Urothelium cell line (cell line): ENCODE data around the gene DAP.
A peak's percentile ranks its signal among the peaks of the same experiment; 100 is the strongest.

Source experiments
- DNase-seq: peaks from one replicate; pipeline ENCODE4 v3.0.0; 2011; ENCODE audit warnings: low spot score, mixed read lengths
- FAIRE-seq: peaks from 2 replicates; lab custom pipeline; 2011; peaks lifted over from hg19 to GRCh38; lab: Jason Lieb, UNC

Gene DAP

GRCh38 chr5:10761933-10762775 lies 1.1 kb upstream of the DAP start:
- DNase-seq = no peak
- no peak for FAIRE-seq

GRCh38 chr5:10760921-10761184 lies 181 bp downstream of the DAP start:
- FAIRE-seq = no peak
- no peak for DNase-seq

GRCh38 chr5:10760096-10760920 lies 726 bp downstream of the DAP start:
- DNase-seq (peak; percentile 74), FAIRE-seq (no peak)

DNA sequence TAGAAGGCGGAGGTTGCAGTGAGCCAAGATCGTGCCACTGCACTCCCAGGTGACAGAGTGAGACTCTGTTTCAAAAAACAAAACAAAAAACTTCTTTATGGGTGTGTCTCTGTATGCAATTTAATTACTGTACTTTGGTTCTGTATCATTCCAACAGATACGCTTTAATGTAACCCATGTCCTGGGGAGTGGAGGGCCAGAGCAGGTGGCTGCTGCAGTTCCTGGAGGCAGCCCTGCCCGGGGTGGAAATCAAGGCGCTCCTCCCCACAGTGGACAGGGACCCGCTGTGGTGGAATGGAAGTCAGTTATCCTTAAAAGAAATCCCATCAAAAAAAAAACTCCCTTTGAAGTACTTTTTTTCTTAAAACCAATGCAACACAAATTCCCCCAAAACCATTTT lies 1.9 kb downstream of the DAP start:
- DNase-seq (no peak), FAIRE-seq (no peak)

DNA sequence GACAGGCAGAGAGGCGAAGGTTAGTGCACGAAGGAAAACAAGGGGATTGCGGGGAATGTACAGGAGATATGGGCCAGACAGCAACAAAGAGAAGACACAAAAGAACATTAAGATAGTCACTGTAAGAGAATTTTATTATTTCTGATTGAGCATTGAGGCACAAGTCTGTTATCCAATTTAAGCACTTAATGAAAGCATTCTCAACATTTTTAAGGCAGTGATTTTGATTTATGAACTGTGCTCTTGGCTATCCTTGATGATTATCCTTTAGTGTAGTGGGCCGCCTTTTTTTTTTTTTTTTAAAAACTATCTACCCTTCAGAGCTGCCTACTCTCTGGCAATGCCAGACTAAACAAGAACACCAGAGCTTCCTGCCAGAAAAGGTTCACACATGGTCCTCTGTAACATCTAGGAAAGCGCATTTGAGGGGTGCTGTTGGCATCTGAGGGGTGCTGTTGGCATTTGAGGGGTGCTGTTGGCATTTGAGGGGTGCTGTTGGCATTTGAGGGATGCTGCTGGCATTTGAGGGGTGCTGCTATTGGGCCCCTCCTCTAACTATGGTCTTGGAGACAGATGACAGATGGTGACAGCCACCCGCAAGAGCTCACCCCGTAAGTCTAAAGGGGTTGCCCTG lies 3.0 kb downstream of the DAP start:
- DNase-seq (no peak), FAIRE-seq (no peak)

GRCh38 chr5:10757043-10757442 lies 4.0 kb downstream of the DAP start:
- DNase-seq (no peak), FAIRE-seq (no peak)

DNA sequence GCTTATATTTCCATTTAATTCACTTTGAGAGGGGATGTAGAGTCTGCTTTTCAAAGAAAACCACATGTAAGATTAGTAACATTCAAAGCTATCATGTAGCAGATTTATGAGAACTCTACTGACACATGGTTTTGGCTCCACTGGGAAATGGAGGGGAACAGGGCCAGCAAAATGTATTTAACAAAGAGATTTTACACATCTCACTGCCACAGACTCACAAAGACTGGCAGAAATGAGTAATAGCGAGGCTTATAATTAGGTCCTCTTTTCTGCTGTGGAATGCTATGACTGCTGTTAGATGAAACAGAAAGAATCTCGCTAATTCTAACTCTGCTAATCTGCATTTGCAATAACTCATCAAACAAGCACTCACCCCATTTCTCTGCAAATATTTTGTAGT lies 4.5 kb downstream of the DAP start:
- FAIRE-seq = no peak
- no peak for DNase-seq

DNA sequence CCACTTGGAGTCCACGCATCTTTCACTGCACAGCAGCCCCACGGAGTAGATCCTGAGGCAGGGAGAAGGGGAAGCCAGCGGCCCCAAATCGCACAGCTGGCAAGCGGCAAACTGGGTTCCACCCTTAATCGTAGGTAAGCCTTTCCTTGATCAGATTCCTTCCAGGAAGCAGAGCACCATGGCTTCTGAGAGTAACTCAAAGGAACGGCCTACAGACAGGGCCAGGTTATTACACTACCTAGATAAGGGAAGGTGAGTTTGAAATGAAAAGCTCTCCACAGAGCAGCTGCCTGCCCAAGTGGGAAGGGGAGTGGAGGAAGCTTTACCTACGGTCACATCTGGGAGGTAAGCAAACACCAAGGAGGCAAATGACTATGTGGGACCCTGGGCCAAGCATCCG lies 7.9 kb downstream of the DAP start:
- DNase-seq (no peak), FAIRE-seq (no peak)

DNA sequence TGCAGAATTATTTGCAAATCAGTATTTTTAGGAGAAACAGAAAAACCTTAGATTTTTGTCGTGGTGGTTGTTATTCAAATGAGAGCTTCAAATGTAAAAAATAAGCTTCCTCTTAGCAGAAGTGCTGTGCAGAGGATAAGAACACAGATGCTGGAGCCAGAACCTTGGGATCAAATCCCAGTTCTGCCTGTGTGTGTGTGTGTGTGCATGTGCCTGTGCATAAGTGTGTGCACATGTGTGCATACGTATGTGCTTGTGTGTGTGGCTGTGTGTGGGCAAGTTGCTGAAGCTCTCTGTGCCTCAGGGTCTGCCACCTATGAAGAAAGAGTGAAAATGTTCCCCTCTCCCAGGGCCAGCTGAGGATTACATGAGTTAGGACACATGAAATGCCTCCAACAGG lies 8.6 kb downstream of the DAP start:
- FAIRE-seq (no peak), DNase-seq (no peak)

GRCh38 chr5:10750909-10751308 lies 10.1 kb downstream of the DAP start:
- no peak for DNase-seq
- no peak for FAIRE-seq

DNA sequence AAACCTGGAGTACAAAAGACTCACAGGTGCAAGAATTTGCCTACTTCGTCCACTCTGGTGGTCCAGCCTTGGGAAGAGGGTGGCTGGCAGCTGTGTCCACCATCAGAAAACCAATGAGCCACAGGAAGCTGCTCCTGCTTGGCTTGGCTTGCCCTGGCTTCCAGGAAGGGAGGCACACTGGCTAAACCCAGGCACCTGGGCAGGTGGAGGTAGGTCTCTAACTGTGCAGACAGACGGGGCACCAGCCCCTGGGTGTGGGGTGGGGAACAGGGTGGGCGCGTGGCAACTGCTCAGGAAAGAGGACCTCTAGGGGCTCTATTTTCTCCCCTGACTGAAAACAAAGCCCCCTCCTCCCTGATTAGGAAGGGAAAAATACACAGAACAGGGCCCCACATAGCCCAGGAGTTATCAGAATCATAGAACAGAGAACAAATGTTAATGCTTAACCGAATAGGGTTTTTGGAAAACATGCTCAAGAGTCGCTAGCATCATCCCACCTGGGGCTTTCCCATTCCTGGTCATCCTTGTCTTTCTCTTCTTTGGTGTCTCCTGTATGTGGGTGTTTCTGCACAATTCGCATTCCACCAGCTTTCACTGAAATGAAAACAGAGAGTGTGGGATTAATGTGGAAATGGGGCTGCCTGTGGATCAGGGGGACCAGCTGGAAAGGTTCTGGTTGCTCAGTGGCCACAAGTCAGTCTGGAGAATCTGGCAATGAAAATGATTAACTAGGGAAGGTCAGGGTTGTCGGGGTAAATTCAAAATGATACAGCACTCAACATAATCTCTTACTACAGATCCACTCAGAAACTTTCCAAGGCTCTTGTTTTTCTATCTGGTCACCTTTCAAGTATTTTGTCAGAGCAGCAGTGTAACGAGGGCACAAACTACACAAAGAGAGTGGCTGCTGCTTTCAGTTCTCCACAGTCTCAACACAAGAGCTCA lies 13.1 kb downstream of the DAP start:
- DNase-seq (no peak), FAIRE-seq (no peak)

- DNase-seq (no peak), FAIRE-seq (no peak)
Observed at GRCh38 chr5:10746711-10747110, 14.3 kb downstream of the DAP start.

GRCh38 chr5:10745133-10745532 lies 15.9 kb downstream of the DAP start:
- FAIRE-seq = no peak

DNA sequence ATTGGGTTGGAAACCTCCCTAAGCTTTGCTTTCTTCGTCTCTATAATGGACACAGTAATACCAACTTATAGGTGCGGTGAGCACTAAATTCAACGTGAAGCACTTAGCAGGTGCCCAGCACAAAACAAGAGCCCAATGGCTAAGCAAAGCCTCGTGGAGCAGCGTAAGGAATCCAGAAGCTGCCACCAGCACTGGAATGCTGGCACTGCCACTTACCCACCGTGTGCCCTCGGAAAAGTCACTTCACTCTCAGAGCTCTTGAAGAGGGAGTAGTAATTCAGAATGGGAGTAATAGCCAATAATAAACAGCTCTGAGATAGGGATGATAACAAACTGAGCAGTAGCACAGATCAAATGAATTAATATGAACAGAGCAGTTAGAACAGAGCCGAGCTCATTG lies 16.4 kb downstream of the DAP start:
- FAIRE-seq (no peak), DNase-seq (no peak)

More at GRCh38 chr5:10745133-10745532, 15.9 kb downstream of the DAP start:
- DNase-seq = no peak

DNA sequence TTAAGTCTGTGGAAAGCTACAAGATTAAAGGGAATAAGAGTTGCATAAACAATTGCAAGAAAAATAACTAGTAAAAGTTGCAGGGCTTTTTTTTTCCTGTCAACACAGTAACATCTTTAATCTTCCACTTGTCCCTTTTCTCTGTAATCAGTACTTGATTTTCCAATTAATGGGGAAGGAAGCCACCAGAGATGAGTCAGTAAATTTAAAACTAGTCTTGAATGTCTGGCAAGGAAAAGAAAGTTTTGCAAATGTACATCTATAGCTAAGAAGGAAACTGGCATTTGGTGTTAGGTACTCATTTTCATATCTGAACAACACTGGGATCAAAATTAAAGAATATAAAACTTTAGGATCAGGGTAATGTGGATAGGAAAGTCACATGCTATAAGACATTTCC lies 17.1 kb downstream of the DAP start:
- FAIRE-seq (no peak), DNase-seq (no peak)

DNA sequence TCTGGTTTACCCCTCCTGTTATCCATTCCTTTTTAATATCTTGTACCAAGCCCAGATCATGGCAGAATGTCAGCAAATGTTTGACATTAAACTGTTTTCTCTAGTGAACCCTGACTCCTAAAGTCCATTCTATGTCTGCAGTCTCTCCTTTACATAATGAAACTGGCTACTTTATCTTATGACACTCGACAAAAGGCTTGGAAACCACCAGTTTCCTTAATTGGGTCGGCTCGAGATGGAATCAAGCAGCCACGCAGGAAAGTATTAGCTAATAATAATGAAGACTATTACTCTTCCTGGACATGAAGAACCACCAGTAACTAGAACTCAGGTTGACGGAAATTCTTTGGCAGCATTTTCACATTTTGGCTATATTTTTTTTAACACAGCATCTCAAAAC lies 17.5 kb downstream of the DAP start:
- no peak for DNase-seq
- no peak for FAIRE-seq

DNA sequence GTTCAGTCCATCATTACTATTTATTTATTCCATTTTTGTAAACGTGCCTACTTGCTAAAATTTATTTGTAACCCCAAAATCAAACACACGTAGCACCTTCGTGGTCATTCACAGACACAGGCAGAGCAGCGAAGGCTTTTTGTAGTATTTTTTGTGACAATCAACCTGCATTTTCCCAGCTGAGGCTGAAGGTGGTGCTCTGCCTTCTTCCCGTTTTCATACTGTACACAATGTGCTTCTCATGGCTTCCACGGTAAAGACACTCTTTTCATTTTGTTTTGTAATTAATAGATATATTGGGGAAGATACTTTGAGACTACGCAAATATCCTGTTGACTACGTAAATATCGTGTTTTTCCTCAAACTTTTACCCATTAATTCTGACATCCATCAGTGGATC lies 19.4 kb downstream of the DAP start:
- DNase-seq (no peak), FAIRE-seq (no peak)

- no peak for FAIRE-seq
- DNase-seq = no peak
Observed at GRCh38 chr5:10740384-10740783, 20.6 kb downstream of the DAP start.

DNA sequence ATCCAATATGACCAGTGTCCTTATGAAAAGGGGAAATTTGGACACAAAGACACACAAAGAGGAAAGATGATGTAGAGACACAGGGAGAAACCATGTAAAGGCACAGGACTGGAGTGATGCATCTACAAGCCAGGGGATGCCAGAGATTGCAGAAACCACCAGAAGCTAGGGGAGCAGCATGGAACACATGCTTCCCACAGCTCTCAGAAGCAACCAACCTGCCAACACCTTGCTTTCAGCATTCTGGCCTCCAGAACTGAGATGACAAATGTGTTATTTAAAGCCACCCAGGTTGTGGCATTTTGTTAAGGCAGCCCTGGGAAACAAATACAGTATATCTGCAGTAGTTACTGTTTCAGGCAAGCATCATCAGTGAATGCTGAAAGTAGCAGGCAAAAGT lies 23.2 kb downstream of the DAP start:
- DNase-seq (no peak), FAIRE-seq (no peak)

DNA sequence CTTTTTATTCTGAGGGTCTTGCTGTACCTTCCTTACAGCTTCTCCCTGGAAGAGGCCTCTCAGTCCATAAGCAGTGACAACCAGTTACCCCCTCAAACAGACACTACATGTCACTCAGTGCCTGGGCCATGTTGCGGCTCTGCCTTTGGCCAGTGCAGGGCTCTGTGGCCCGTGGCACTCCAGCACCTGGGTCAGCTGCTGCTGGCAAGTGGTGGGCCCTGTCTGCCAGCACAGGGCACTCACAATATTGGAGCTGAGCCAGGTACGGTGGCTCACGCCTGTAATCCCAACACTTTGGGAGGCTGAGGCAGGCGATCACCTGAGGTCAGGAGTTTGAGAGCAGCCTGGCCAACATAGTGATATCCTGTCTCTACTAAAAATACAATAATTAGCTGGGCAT lies 24.2 kb downstream of the DAP start:
- DNase-seq (no peak), FAIRE-seq (no peak)

GRCh38 chr5:10736354-10736753 lies 24.7 kb downstream of the DAP start:
- FAIRE-seq = no peak

More at GRCh38 chr5:10736354-10736753, 24.7 kb downstream of the DAP start:
- DNase-seq = no peak
